Choroid plexus epithelial cell (primary cell): Measurements from ENCODE around the gene C1orf35.

Experiments
- DNase-seq: peaks from one replicate; pipeline ENCODE4 v3.0.0-alpha.2; 2010; ENCODE audit warnings: low read depth
- H3K4me3 ChIP-seq: 2 replicates; pipeline ENCODE4 v1.5.1; 2011; ENCODE audit warnings: low read depth, mild to moderate bottlenecking, control low read depth, low read length, moderate library complexity
- CTCF ChIP-seq: conservative IDR thresholded peaks from 2 replicates; pipeline ENCODE4 v1.5.1; 2011; ENCODE audit warnings: low read depth, mild to moderate bottlenecking, control low read depth, inconsistent platforms, low read length, moderate library complexity

The C1orf35 gene

GRCh38 chr1:228149406-228150119 lies 46.4 kb upstream of the C1orf35 start, which contains the start of gene GJC2:
GJC2 (plus strand) TSS chr1:228149930; CDS start chr1:228157759, 7,829 bp downstream.
- TF ChIP-seq CTCF, result no peak
- no peak within 1 kb of the TSS for H3K4me3 ChIP-seq
- DNase-seq, result peak; percentile 22

GRCh38 chr1:228148935-228149405 lies 45.8 kb upstream of the C1orf35 start:
- no peak for TF ChIP-seq CTCF
- H3K4me3 ChIP-seq, result no peak overlapping the region
- DNase-seq, result no peak

GRCh38 chr1:228148196-228148861 lies 45.2 kb upstream of the C1orf35 start:
- DNase-seq, result no peak
- no peak overlapping the region for H3K4me3 ChIP-seq
- no peak for TF ChIP-seq CTCF

- TF ChIP-seq CTCF, result no peak
Measured at GRCh38 chr1:228147768-228148167, 44.6 kb upstream of the C1orf35 start.

GRCh38 chr1:228147151-228147693 lies 44.1 kb upstream of the C1orf35 start:
- TF ChIP-seq CTCF, result no peak
- H3K4me3 ChIP-seq, result no peak overlapping the region
- DNase-seq, result no peak

More at GRCh38 chr1:228147768-228148167, 44.6 kb upstream of the C1orf35 start:
- H3K4me3 ChIP-seq, result no peak overlapping the region
- no peak for DNase-seq

GRCh38 chr1:228146417-228147150 lies 43.5 kb upstream of the C1orf35 start:
- DNase-seq, result no peak
- TF ChIP-seq CTCF, result no peak
- H3K4me3 ChIP-seq, result no peak overlapping the region
